Naive thymus-derived CD8-positive, alpha-beta T cell (primary cell): ENCODE results near the gene NMB. TPM values are rescaled to one million over a fixed set of nuclear protein-coding genes. Genes with fewer than 3 reads are reported as not detected.
A peak's percentile ranks its signal among the peaks of the same experiment; 100 is the strongest.

Experiments used
- ATAC-seq, 2 donors: fragments of 150-1000 bp; cut with Tn5 transposase in 1 of 2; sonication (Bioruptor Pico), chemical (Tn5 transposase) in 1 of 2; 1 replicate in 1 of 2; 2 replicates in 1 of 2; pipeline ENCODE4 v1.10.0; 2021; ENCODE audit warnings: mild to moderate bottlenecking in 2 of 2, moderate library complexity in 2 of 2
- POLR2A ChIA-PET: fragments of 350-600 bp; sonication (Branson Sonifier 250); formaldehyde crosslinking; loops from one replicate; lab custom pipeline; 2021; ENCODE audit warnings: antibody characterized with exemption; lab: Charles Lee
- DNase-seq, 10 donors: peaks; one replicate each; pipeline versions ENCODE4 v3.0.0 to v3.0.0-alpha.2; 2020 to 2022
- H3K27ac Mint-ChIP-seq, 10 donors: one replicate each; pipeline ENCODE4 v1.8.0; 2020 to 2022; ENCODE audit warnings: mild to moderate bottlenecking in 10 of 10, mixed read lengths in 10 of 10, moderate library complexity in 4 of 10, inconsistent platforms in 1 of 10
- H3K27me3 Mint-ChIP-seq, 5 donors: one replicate each; pipeline ENCODE4 v1.8.0; 2021 to 2022; ENCODE audit warnings: mixed read lengths in 5 of 5
- H3K36me3 Mint-ChIP-seq, 3 donors: one replicate each; pipeline ENCODE4 v1.8.0; 2020 to 2022; ENCODE audit warnings: mixed read lengths in 3 of 3, mild to moderate bottlenecking in 2 of 3, inconsistent platforms in 1 of 3
- H3K4me1 Mint-ChIP-seq, 4 donors: one replicate each; pipeline ENCODE4 v1.8.0; 2021 to 2022; ENCODE audit warnings: mixed read lengths in 4 of 4
- H3K4me3 Mint-ChIP-seq, 10 donors: one replicate each; pipeline ENCODE4 v1.8.0; 2020 to 2022; ENCODE audit warnings: mild to moderate bottlenecking in 10 of 10, mixed read lengths in 10 of 10, moderate library complexity in 6 of 10, inconsistent platforms in 1 of 10
- H3K9me3 Mint-ChIP-seq, 9 donors: one replicate each; pipeline ENCODE4 v1.8.0; 2020 to 2022; ENCODE audit warnings: mixed read lengths in 9 of 9, mild to moderate bottlenecking in 3 of 9, inconsistent platforms in 1 of 9, moderate library complexity in 1 of 9
- polyA plus RNA-seq, 3 donors: library from polyadenylated mRNA; unstranded; fragments of 300-500 nt; fragmentation: Illumina TruSeq; gene quantifications; one replicate each; pipeline ENCODE4 v1.2.3, GENCODE V29; 2021
- total RNA-seq, 8 experiments: library from RNA in 2 of 8; stranded (reverse) in 2 of 8; gene quantifications; one replicate each; pipeline ENCODE4 v1.2.3 and lab custom pipeline; 2021 to 2026

NMB gene
- total and polyA plus RNA-seq, 5 experiments from 2014 or later = 1.6 to 5.7 (median 2.1) TPM

DNA sequence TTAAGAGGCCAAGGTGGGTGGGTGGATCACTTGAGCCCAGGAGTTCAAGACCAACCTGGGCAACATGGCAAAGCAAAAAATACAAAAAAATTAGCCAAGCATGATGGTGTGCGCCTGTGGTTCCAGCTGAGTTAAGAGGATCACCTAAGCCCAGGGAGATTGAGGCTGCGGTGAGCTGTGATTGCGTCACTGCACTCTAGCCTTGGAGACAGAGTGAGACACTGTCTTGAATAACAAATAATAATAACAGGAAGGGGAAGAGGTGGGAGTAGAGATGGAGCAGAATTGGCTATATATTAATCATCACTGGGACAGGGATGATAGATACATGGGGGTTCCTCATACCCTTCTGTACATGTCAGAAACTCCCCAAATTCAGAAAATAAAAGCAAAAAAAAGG, 23.8 kb upstream of the NMB start:
- Mint-ChIP-seq H3K4me3 (no peak overlapping the region), H3K27ac (peak overlapping the region in 3 of 10 donors; percentile 29 to 72 (median 68)), H3K27me3 (no peaks in the 10 kb centered on the region), H3K4me1 (peaks cover 0 to 19% (median 3%) of the 10 kb centered on the region in 4 donors), H3K36me3 (peaks cover 0 to 74% (median 9%) of the 10 kb centered on the region in 3 donors), H3K9me3 (no peaks in the 10 kb centered on the region)
- no peak for DNase-seq
- no peak for ATAC-seq
- POLR2A ChIA-PET = no interaction called here

DNA sequence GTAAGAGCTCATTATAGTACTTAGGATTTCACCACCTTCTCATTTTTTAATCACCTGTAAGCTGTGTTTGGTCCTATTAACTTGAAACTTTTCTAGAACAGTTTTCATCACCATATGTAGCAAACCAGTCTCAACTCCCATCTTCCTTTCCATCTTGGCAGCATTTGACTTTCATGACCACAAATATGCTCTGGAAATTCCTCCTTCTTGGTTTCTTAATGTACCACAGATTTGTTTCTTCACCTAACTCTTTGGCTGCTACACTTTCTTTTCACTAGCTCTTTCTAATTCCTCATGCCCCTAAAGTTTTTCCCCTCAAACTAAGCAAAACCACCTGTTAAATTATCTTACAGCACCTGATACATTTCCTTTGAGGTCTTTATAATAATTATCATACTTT, 13.2 kb upstream of the NMB start:
- Mint-ChIP-seq H3K27me3 (no peaks in the 10 kb centered on the region), H3K27ac (peak overlapping the region in 2 of 10 donors; percentile 75 to 79), H3K4me3 (no peak overlapping the region), H3K36me3 (peaks cover 0 to 72% (median 5%) of the 10 kb centered on the region in 3 donors), H3K4me1 (peaks cover 4 to 6% (median 6%) of the 10 kb centered on the region in 4 donors), H3K9me3 (no peaks in the 10 kb centered on the region)
- no peak for ATAC-seq
- POLR2A ChIA-PET = interaction anchor here (0.6 kb wide), 2 partner anchors 84 to 141 kb away, joined by 6 read pairs; no protein-coding TSS in a partner anchor
- DNase-seq = no peak

DNA sequence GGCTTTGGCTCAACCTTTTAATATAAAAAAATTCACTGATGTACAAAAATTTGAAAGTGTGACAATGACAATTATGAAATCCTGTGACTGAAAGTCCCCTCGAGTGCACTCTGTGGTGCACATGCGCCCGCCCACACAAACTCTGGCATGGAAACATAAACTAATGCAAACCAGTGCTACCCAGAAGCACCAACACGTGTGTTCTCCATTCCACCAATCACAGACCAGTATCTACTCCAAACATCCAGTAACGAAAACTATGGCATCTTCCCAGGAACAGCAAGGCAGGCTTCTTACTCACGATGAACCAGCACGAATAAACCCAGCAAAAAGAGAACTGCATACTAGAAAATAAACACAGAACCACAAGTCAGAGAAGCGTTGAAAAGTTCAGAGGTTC, 11.7 kb upstream of the NMB start:
- ATAC-seq (no peak), DNase-seq (no peak)
- H3K27ac Mint-ChIP-seq = peak overlapping the region in 2 of 10 donors; percentile 7 to 54
- H3K27me3 Mint-ChIP-seq = no peaks in the 10 kb centered on the region
- H3K36me3 Mint-ChIP-seq = peaks cover 0 to 69% (median 5%) of the 10 kb centered on the region in 3 donors
- H3K4me1 Mint-ChIP-seq = peaks cover 1 to 6% (median 5%) of the 10 kb centered on the region in 4 donors
- no peaks in the 10 kb centered on the region for H3K9me3 Mint-ChIP-seq
- POLR2A ChIA-PET = no interaction called here
- no peak overlapping the region for H3K4me3 Mint-ChIP-seq

DNA sequence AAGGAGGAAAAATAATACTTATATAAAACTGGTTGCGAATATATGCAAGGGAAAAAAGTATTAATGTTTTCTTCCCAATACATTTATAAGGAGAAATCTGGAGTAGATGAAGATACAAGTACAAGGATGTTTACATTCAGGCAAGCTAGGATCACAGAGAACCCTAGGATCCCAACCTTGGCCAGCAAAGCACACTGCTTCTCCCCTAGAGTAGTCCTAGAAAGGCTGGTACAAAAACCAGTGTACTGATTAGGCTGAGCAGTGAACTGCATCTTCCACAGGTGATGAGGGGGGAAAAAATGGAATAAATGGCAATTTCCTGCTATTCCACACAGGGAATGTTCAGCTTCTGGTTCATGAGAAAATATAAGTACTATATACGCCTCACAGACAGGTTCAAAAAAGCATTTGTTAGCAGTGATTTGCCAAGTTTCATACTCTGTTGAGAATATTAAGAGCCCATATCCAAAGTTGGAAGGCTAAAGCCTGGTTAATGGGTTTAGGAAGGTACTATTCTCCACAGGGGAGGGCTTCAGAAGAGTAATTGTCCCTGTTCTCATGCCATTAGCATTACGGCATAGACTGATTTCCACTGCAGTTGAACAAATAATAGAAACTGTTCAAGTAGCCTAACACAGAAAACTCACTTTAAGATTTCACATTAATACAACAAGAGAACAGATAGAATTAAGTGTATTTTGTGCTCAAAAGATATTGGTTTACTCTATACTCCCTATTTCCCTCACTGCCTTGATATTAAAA, 10.4 kb upstream of the NMB start:
- peak overlapping the region in 2 of 10 donors; percentile 7 to 50 for H3K27ac Mint-ChIP-seq
- H3K9me3 Mint-ChIP-seq = no peaks in the 10 kb centered on the region
- H3K27me3 Mint-ChIP-seq = no peaks in the 10 kb centered on the region
- ATAC-seq (no peak), DNase-seq (no peak)
- H3K4me3 Mint-ChIP-seq = no peak overlapping the region
- POLR2A ChIA-PET = interaction anchor here (0.6 to 0.8 kb wide), 2 partner anchors 10 to 18 kb away, joined by 3 read pairs; no protein-coding TSS in a partner anchor
- peaks cover 0 to 69% (median 5%) of the 10 kb centered on the region in 3 donors for H3K36me3 Mint-ChIP-seq
- peaks cover 1 to 6% (median 5%) of the 10 kb centered on the region in 4 donors for H3K4me1 Mint-ChIP-seq

DNA sequence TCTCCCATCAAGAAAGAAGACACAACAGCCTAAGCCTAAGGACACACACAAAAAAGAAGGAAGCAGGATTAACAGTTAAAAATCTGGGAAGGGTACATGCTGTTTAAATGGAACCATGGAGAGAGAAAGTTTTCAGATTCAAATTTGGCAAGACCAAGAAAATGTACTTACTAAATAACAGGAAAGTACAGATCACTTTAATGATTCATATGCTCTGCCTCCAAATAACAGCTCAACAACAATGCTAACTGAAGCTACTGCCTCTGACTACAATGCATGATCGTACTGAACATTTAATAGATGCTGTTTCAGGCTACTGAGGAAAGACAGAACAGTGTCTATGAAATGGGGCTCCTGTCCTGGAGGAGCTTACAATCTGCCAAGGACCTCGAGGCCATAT, 8.4 kb upstream of the NMB start:
- POLR2A ChIA-PET = interaction anchor here (0.7 to 1.1 kb wide), 2 partner anchors 12 to 51 kb away, joined by 4 read pairs; no protein-coding TSS in a partner anchor
- Mint-ChIP-seq H3K27ac (peak overlapping the region in 7 of 10 donors; percentile 23 to 88 (median 65)), H3K9me3 (no peaks in the 10 kb centered on the region), H3K4me1 (peaks cover 1 to 6% (median 3%) of the 10 kb centered on the region in 4 donors), H3K27me3 (no peaks in the 10 kb centered on the region), H3K36me3 (peaks cover 0 to 57% (median 3%) of the 10 kb centered on the region in 3 donors), H3K4me3 (no peak overlapping the region)
- no peak for DNase-seq
- no peak for ATAC-seq

DNA sequence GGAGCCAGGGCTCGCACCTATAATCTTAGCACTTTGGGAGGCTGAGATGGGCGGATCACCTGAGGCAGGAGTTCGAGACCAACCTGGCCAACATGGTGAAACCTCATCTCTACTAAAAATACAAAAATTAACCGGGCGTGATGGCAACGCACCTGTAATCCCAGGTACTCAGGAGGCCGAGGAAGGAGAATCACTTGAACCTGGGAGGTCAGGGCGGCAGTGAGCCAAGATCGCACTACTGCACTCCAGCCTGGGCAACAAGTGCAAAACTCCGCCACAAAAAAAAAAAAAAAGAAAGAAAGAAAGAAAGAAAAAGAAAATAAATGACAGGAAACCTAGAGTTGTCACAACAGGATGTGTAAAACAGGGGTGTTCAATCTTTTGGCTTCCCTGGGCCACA, 3.0 kb upstream of the NMB start:
- no peaks in the 10 kb centered on the region for H3K27me3 Mint-ChIP-seq
- POLR2A ChIA-PET = interaction anchor here (0.8 to 8.3 kb wide), 3 partner anchors 14 to 86 kb away, joined by 3 to 71 read pairs (median 3); partner anchors contain the start of gene SEC11A
- ATAC-seq (no peak), DNase-seq (no peak)
- H3K4me3 Mint-ChIP-seq = no peak overlapping the region
- H3K4me1 Mint-ChIP-seq = peaks cover 5 to 23% (median 17%) of the 10 kb centered on the region in 4 donors
- peak overlapping the region in 5 of 10 donors; percentile 3 to 71 (median 31) for H3K27ac Mint-ChIP-seq
- H3K9me3 Mint-ChIP-seq = no peaks in the 10 kb centered on the region
- peaks cover 0 to 14% (median 0%) of the 10 kb centered on the region in 3 donors for H3K36me3 Mint-ChIP-seq

DNA sequence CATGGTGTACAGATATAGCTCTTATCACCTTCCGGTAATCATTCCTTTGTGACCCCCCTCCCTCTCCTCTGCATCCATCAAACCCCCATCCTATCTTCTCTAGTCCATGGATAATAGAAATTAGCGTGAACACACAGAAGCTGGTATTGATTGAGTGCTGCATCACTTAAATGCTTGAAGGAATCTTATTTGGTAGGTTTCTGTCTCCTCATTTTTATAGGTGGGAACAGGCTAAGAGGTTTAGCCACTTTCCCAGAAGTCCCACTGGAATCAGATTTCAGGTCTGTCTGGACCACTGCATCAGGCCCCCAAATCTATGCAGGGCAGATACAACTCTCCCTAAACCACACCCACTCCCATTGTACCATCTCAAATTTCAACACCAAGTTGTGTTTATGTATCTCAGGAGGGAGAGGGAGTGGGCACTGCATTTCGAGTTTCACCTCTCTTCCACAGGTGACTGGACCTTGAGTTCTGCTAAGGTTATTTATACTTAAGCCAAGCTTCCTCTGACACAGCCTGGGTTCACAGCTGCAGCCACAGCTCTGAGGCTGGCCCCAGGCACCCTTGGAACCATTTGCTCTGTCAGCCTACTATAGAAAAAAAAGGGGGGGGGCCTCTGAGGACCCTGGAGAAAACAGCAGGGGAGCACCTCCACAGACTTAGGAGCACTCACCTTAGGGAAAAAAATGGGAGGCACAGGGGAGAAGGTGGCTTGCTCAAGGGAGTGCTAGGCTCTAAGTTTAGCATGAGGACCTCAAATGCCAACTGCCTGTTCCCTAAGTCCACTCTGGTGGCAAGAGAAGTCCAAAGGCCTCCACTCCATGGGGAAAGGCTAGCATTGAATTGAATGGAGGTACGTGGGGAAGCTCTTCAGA, 2.1 kb upstream of the NMB start:
- H3K27me3 Mint-ChIP-seq = no peaks in the 10 kb centered on the region
- no peaks in the 10 kb centered on the region for H3K9me3 Mint-ChIP-seq
- POLR2A ChIA-PET = interaction anchor here (0.8 to 8.6 kb wide), 7 partner anchors 13 to 89 kb away, joined by 3 to 127 read pairs (median 5); partner anchors contain the start of gene SEC11A
- peaks cover 5 to 25% (median 20%) of the 10 kb centered on the region in 4 donors for H3K4me1 Mint-ChIP-seq
- H3K27ac Mint-ChIP-seq = peak overlapping the region in 5 of 10 donors; percentile 51 to 77 (median 66)
- ATAC-seq = no peak
- H3K4me3 Mint-ChIP-seq = peak overlapping the region in 5 of 10 donors; percentile 19 to 42 (median 32)
- no peak for DNase-seq
- H3K36me3 Mint-ChIP-seq = peaks cover 0 to 8% (median 0%) of the 10 kb centered on the region in 3 donors

DNA sequence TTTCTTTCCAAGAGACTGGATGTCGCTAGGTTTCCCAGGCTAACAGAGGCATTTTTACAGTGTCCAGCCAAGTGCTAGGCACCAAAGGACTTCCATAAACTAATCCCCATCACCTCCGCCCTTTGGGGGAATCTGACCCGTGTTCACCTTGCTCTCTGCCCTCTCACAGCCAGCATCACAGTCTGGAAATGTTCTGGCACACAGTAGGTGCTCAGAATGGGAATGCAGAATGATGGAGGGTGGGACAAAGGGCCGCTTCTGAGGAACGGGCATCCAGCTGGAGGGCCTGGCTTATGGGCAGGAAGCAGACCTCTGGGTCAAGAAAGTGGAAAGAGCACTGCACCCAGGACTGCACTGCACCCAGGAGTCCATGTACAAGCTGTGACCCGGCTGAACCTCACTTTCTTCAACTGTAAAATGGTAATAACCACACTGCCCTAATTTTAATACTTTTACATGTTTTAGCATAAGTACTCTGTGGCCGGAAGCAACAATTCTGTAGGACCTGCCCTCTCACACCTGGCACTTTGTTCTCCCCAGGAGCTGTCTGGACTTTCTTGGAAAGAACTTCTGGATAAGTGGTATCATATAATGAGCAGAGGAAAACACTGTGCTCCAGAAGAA, 901 bp upstream of the NMB start:
- POLR2A ChIA-PET = interaction anchor here (0.5 to 8.6 kb wide), 22 partner anchors 9 to 943 kb away, joined by 3 to 127 read pairs (median 4); partner anchors contain the start of gene SEC11A
- peaks cover 0 to 1% (median 0%) of the 10 kb centered on the region in 3 donors for H3K36me3 Mint-ChIP-seq
- peak overlapping the region; percentile 32 to 89 (median 75) for H3K27ac Mint-ChIP-seq
- DNase-seq (no peak), ATAC-seq (no peak)
- H3K4me3 Mint-ChIP-seq = peak overlapping the region; percentile 64 to 88 (median 82)
- H3K4me1 Mint-ChIP-seq = peaks cover 8 to 32% (median 27%) of the 10 kb centered on the region in 4 donors
- H3K9me3 Mint-ChIP-seq = no peaks in the 10 kb centered on the region
- no peaks in the 10 kb centered on the region for H3K27me3 Mint-ChIP-seq

DNA sequence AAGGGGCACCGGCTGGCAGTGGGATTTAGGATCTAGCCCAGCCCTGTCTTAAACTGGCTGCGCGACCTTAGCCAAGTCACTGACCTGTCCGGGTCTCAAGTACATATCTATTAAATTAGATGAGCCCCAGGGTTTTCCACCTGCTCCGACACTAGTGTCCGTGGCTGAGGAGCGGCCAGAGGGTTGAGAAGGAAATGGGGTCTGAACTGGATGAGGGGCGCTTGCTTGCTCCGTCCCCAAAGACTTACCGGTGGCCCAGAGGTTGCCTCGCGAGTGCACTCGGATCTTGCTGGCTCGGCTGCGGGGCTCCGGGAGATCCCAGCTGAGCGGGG, 285 bp downstream of the NMB start:
- DNase-seq = no peak
- no peaks in the 10 kb centered on the region for H3K27me3 Mint-ChIP-seq
- POLR2A ChIA-PET = interaction anchor here (0.6 to 8.6 kb wide), 6 partner anchors 16 to 92 kb away, joined by 3 to 127 read pairs (median 25); partner anchors contain the start of gene SEC11A
- peak overlapping the region in 7 of 10 donors; percentile 19 to 65 (median 56) for H3K27ac Mint-ChIP-seq
- ATAC-seq = no peak
- peaks cover 10 to 44% (median 33%) of the 10 kb centered on the region in 4 donors for H3K4me1 Mint-ChIP-seq
- peak overlapping the region; percentile 55 to 79 (median 72) for H3K4me3 Mint-ChIP-seq
- no peaks in the 10 kb centered on the region for H3K9me3 Mint-ChIP-seq
- no peaks in the 10 kb centered on the region for H3K36me3 Mint-ChIP-seq

DNA sequence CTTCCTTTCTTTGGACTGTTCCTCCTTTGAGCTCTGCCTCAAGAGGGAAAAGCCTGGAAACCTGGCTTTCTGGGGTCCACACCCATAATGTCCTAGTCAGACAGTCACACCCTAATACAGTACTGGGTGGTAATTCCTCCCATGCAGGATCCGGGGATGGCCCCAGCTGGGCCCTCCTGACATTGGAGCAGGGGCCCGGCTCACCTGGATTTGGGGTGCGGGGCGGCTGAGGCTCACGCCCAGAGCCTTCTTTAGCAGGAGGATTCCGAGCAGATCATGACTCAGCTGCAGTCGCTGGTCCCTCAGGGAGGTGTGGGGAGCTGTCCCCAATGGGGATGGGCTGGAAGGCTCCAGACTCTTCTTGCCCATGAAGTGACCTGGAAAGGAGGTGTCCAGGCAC, 1.0 kb downstream of the NMB start:
- peak overlapping the region in 2 of 10 donors; percentile 45 to 48 for H3K27ac Mint-ChIP-seq
- DNase-seq (no peak), ATAC-seq (no peak)
- H3K9me3 Mint-ChIP-seq = no peaks in the 10 kb centered on the region
- POLR2A ChIA-PET = interaction anchor here (5.9 to 8.6 kb wide), 3 partner anchors 23 to 90 kb away, joined by 37 to 127 read pairs (median 71); partner anchors contain the start of gene SEC11A
- H3K27me3 Mint-ChIP-seq = no peaks in the 10 kb centered on the region
- peaks cover 0 to 5% (median 0%) of the 10 kb centered on the region in 3 donors for H3K36me3 Mint-ChIP-seq
- H3K4me3 Mint-ChIP-seq = peak overlapping the region; percentile 45 to 79 (median 68)
- peaks cover 15 to 51% (median 39%) of the 10 kb centered on the region in 4 donors for H3K4me1 Mint-ChIP-seq

DNA sequence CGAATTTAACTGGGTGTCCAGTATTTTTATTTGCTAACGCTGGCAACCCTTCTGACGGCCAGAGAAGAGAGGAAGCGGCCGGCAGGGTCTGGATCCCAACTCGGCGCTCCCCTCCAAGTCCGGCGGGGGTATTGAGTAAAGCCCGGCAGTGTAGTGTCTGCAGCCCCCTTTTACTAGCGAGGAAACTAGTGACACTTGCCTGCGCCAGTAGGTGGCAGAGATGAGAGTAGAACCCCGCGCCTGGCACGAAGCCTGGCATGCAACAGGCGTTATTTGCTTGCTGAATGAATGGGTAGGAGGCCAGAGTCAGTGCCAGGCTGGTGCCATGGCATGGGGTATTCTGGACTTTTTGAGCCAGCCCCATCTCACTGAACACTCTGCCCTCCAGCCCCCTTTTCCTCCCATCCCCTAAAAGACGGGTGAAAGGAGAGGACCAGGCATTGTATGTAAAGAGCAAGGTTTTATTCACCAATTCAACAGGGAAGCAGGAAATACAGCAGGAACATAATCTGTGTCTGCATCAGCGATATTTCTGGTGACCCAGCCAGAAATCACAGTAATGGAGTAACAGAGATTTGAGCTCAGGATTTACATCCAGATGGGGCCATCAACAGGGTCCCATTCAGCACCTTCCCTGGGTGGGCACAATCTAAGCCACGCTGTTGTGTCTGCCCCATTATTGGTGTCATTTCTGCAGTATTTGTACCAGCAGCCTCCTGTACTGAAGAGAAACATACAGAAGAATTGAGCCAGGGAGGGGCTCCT, 3.1 kb downstream of the NMB start:
- Mint-ChIP-seq H3K27me3 (no peaks in the 10 kb centered on the region), H3K27ac (peak overlapping the region; percentile 32 to 99 (median 94)), H3K9me3 (no peaks in the 10 kb centered on the region), H3K36me3 (peaks cover 0 to 21% (median 4%) of the 10 kb centered on the region in 3 donors), H3K4me3 (peak overlapping the region; percentile 95 to 99 (median 98)), H3K4me1 (peaks cover 17 to 60% (median 45%) of the 10 kb centered on the region in 4 donors)
- DNase-seq (peak; percentile 64 to 87 (median 74)), ATAC-seq (peak; percentile 50)
- POLR2A ChIA-PET = interaction anchor here (0.9 to 8.6 kb wide), 17 partner anchors 10 to 326 kb away, joined by 3 to 127 read pairs (median 10); partner anchors contain the start of genes SEC11A and ZSCAN2
